ENCODE measurements around the gene CDON.

The CDON gene

GRCh38 chr11:125954123-125954944 lies 108.3 kb downstream of the CDON start:
- no peak for DNase-seq

- no peak for DNase-seq
These were observed 109.2 kb downstream of the CDON start for GRCh38 chr11:125953401-125953935.

DNA sequence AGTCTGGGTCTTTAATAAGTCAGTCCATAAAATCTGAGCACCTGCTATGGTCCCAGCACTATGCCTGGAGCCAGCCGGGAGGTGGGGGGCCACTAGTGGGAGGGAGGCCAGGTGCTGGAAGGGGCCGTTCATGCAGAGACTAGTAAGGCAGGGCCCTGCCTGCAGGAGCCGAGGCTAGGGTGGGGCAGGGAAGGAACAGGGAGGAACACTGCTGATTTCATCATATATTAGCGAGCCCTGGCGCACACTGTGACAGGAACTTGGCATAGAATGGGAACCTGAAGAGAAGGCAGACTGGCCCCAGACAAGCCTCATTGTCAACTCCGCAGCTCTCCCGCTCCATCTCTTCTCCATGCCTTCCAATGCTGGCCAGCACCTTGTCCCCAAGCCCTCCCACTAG lies 109.7 kb downstream of the CDON start:
- DNase-seq, result peak; percentile 0

- no peak for DNase-seq
These were observed 110.1 kb downstream of the CDON start for GRCh38 chr11:125952559-125952958.

- no peak for DNase-seq
These were observed 110.9 kb downstream of the CDON start for GRCh38 chr11:125951731-125952130.

- DNase-seq, result no peak
These were observed 111.7 kb downstream of the CDON start for GRCh38 chr11:125950696-125951651.

GRCh38 chr11:125950178-125950490 lies 112.5 kb downstream of the CDON start:
- no peak for DNase-seq

- no peak for DNase-seq
These were observed 113.1 kb downstream of the CDON start for GRCh38 chr11:125949271-125950177.

- DNase-seq, result no peak
These were observed 114.2 kb downstream of the CDON start for GRCh38 chr11:125948278-125949051.

- DNase-seq, result no peak
These were observed 115.0 kb downstream of the CDON start for GRCh38 chr11:125947419-125948277.

DNA sequence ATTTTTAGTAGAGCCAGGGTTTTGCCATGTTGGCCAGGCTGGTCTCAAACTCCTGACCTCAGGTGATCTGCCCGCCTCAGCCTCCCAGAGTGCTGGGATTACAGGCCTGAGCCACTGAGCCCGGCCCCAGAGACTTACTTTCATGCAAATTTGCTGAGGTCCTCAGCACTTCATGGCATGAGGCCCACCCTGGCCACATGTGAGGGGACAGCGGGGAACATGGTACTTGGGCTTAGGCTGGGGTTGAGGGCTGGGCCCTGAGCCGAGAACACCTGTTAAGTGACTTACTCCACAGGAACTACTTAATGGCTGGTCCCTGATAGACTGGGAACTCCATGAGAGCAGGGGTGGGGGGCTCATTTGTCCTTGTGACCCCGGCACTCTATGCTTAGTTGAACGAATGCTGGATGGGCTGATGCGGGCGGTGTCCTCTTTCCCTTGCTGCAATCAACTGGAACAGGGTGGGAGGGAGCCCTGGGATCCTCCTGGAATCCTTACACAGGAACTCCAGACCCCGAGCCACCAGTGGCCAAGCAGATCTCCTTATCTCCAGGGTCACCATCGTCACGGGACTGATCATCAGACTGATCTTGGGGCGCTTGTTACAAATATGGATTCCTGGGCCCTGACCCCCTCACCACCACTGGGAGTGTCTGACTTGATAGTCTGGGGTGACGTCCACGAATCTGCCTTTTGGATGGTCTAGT lies 115.8 kb downstream of the CDON start:
- no peak for DNase-seq

- DNase-seq, result no peak
These were observed 116.7 kb downstream of the CDON start, which contains the start of gene VSIG10L2 for GRCh38 chr11:125945797-125946520. Gene VSIG10L2 (plus strand): TSS chr11:125946044. CDS start chr11:125946056, 12 bp downstream.

GRCh38 chr11:125945011-125945796 lies 117.5 kb downstream of the CDON start:
- DNase-seq, result no peak

DNA sequence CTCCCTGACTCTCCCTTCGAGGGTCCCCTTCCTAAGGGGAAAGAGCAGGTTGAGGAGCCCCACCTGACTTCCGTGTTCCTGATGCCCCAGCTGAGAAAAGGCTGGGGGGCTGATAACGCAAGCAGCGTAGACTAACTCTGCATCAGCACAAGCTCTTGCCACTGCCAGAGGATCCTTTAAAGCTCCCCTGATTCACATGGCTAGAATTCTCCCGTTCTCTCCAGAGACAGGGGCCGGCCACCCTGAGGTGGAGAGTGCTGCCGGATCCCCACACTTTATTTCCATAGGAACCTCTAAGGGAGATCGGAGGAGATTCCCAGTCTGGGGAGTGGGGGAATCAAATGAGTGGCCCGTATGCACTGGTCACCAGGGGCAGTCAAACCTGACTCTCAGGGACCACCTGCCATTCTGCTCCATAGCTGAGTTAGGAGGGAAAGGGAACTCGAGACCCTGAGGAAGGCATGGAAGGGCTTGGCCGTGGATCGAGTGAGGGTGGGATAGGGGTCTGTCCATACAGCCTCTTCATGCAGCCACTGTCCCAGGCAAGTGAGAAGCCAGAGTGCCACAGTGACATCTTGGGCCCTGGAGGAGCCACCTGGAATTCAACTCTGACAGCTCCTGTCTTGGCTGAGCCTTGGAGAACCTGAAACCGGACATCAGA lies 118.2 kb downstream of the CDON start:
- DNase-seq, result no peak

- DNase-seq, result no peak
These were observed 118.9 kb downstream of the CDON start for GRCh38 chr11:125943661-125944349.

DNA sequence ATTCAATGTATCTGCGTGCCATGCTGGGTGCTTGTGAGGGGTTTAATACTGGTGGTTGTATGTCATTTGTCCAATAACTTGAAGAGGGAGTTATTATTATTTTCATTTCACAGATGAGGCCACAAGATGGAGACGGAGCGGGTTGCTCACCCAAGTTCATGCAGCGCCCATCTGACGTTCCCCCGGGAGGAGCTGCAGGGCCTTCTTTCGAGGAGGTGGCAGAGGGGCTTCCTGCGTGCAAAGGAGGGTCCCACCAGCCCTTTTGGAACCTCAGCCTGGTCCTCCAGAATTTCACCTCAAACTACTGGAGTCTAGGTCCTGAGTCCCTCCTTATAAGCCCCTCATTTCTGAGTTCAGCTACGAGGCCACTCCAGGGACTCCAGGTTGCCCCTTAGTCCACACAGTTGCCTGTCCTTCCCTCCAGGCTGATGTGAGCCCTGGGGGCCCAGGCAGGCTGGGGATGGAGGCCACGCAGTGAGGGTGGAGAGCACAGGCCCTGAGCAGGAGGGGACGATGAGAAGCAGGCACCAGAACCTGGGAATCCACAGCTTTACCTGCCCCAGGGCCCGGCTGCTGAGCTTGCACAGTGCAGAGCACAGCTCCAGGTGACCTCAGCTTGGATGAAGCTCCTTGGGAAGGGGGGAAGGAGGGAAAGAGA lies 119.8 kb downstream of the CDON start:
- no peak for DNase-seq

Data from NCI-H1694 treated with DMSO at 0.1 percent for 48 hours (cell line).